GM23338 (cell line): ENCODE results near the gene AQP12B. TPM values are rescaled to one million over a fixed set of nuclear protein-coding genes. Genes with fewer than 3 reads are reported as not detected.

Experiments used
- ATAC-seq: fragments of 200-7000 bp; cut with Tn5 transposase; 3 replicates; pipeline ENCODE4 v1.9.1; 2020
- DNase-seq: peaks from one replicate; pipeline ENCODE4 v3.0.0-alpha.2; 2015; ENCODE audit warnings: low spot score
- H2AFZ ChIP-seq: fragments of 200-600 bp; sonication (generic); 2 replicates; pipeline ENCODE4 v1.8.0; 2016; ENCODE audit warnings: antibody characterized with exemption, mild to moderate bottlenecking, moderate library complexity
- H3F3A ChIP-seq: fragments of 200-600 bp; sonication (generic); replicated peaks from 2 replicates; pipeline ENCODE4 v1.8.0; 2017; ENCODE audit warnings: antibody characterized with exemption, mixed run types, low read depth
- H3K27ac ChIP-seq: fragments of 200-600 bp; sonication (generic); 2 replicates; pipeline ENCODE4 v1.6.1; 2016; ENCODE audit warnings: low read depth
- H3K27me3 ChIP-seq: fragments of 200-600 bp; sonication (generic); 2 replicates; pipeline ENCODE4 v1.8.0; 2016; ENCODE audit warnings: mild to moderate bottlenecking, mixed run types, moderate library complexity; ENCODE audit not compliant: insufficient read depth
- H3K36me3 ChIP-seq: fragments of 200-600 bp; sonication (generic); 2 replicates; pipeline ENCODE4 v1.8.0; 2016; ENCODE audit warnings: mild to moderate bottlenecking; ENCODE audit not compliant: insufficient read depth
- H3K4me1 ChIP-seq: fragments of 200-600 bp; sonication (generic); 2 replicates; pipeline ENCODE4 v1.8.0; 2016; ENCODE audit warnings: mild to moderate bottlenecking, moderate library complexity; ENCODE audit not compliant: insufficient read depth
- H3K4me2 ChIP-seq: fragments of 200-600 bp; sonication (generic); 2 replicates; pipeline ENCODE4 v1.7.1; 2017; ENCODE audit warnings: mixed run types
- H3K4me3 ChIP-seq: fragments of 200-600 bp; sonication (generic); 2 replicates; pipeline ENCODE4 v1.6.1; 2016; ENCODE audit warnings: mixed run types
- H3K79me2 ChIP-seq: fragments of 200-600 bp; sonication (generic); replicated peaks from 2 replicates; pipeline ENCODE4 v1.8.0; 2017; ENCODE audit warnings: mild to moderate bottlenecking; ENCODE audit not compliant: insufficient read depth
- H3K9me2 ChIP-seq: fragments of 200-600 bp; sonication (generic); 2 replicates; pipeline ENCODE4 v1.8.0; 2017; ENCODE audit not compliant: insufficient read depth
- H4K20me1 ChIP-seq: fragments of 200-600 bp; sonication (generic); replicated peaks from 2 replicates; pipeline ENCODE4 v1.8.0; 2017; ENCODE audit warnings: mild to moderate bottlenecking; ENCODE audit not compliant: insufficient read depth
- H3K27ac Mint-ChIP-seq: 2 replicates; pipeline ENCODE4 v1.8.0; 2020; ENCODE audit warnings: inconsistent platforms, mild to moderate bottlenecking, moderate library complexity, mixed read lengths
- H3K27me3 Mint-ChIP-seq: 3 replicates; pipeline ENCODE4 v1.8.0; 2022; ENCODE audit warnings: low read depth, mild to moderate bottlenecking, moderate library complexity, mixed read lengths, inconsistent platforms; ENCODE audit not compliant: insufficient read depth, poor library complexity
- H3K36me3 Mint-ChIP-seq: 3 replicates; pipeline ENCODE4 v1.8.0; 2021; ENCODE audit warnings: low read depth, mild to moderate bottlenecking, inconsistent platforms, moderate library complexity, mixed read lengths
- H3K4me1 Mint-ChIP-seq: 3 replicates; pipeline ENCODE4 v1.8.0; 2020; ENCODE audit warnings: mild to moderate bottlenecking, inconsistent platforms, mixed read lengths
- H3K4me3 Mint-ChIP-seq: 3 replicates; pipeline ENCODE4 v1.8.0; 2021; ENCODE audit warnings: moderate library complexity, mild to moderate bottlenecking, inconsistent platforms, mixed read lengths
- H3K9me3 Mint-ChIP-seq: 3 replicates; pipeline ENCODE4 v1.8.0; 2020; ENCODE audit warnings: moderate library complexity, mild to moderate bottlenecking, inconsistent platforms, mixed read lengths
- CREB1 ChIP-seq: fragments of 250-450 bp; sonication (Bioruptor Pico); IDR thresholded peaks from 2 replicates; pipeline ENCODE4 v1.5.0; 2020; ENCODE audit warnings: low read depth, mild to moderate bottlenecking, moderate library complexity
- EZH2 ChIP-seq: fragments of 200-600 bp; sonication (generic); IDR thresholded peaks from one replicate; pipeline ENCODE4 v1.8.0; 2017; ENCODE audit warnings: antibody characterized with exemption, mild to moderate bottlenecking, low read depth; ENCODE audit not compliant: unreplicated experiment
- EZH2phosphoT487 ChIP-seq: fragments of 200-600 bp; sonication (generic); IDR thresholded peaks from one replicate; pipeline ENCODE4 v1.8.1; 2018; ENCODE audit warnings: antibody characterized with exemption; ENCODE audit not compliant: unreplicated experiment
- JUNB ChIP-seq: IDR thresholded peaks from one replicate; pipeline ENCODE4 v1.6.1; 2016; ENCODE audit warnings: antibody characterized with exemption; ENCODE audit not compliant: unreplicated experiment
- NANOG ChIP-seq: IDR thresholded peaks from 2 replicates; pipeline ENCODE4 v1.6.1; 2016; ENCODE audit warnings: antibody characterized with exemption, borderline replicate concordance
- POLR2AphosphoS5 ChIP-seq: IDR thresholded peaks from 2 replicates; pipeline ENCODE4 v1.6.1; 2016; ENCODE audit warnings: antibody characterized with exemption, low read depth
- STAT1 ChIP-seq: IDR thresholded peaks from one replicate; pipeline ENCODE4 v1.6.1; 2016; ENCODE audit warnings: antibody characterized with exemption; ENCODE audit not compliant: unreplicated experiment
- ZNF114 ChIP-seq: fragments of 250-450 bp; sonication (Bioruptor Pico); IDR thresholded peaks from 2 replicates; pipeline ENCODE4 v1.5.0; 2020; ENCODE audit warnings: mild to moderate bottlenecking, moderate library complexity
- ZNF331 ChIP-seq: fragments of 250-450 bp; sonication (Bioruptor Pico); IDR thresholded peaks from 2 replicates; pipeline ENCODE4 v1.5.0; 2020; ENCODE audit warnings: low read depth, mild to moderate bottlenecking, moderate library complexity
- polyA plus RNA-seq: library from polyadenylated mRNA; unstranded; fragments of >200 nt; fragmentation: Nextera tagmentation; extraction: Ambion mirVana; gene quantifications from 2 replicates; pipeline ENCODE4 v1.2.1, GENCODE V29; 2016
- total RNA-seq: library from RNA; depleted of rRNA; stranded (reverse); fragments of >200 nt; shearing (Covaris generic); gene quantifications from 2 replicates; pipeline ENCODE4 v1.2.3, GENCODE V29; 2014
- TF ChIP-seq, protein P1 (sequence below): IDR thresholded peaks from 2 replicates; pipeline ENCODE4 v1.6.1; 2016; ENCODE audit warnings: antibody characterized with exemption
- TF ChIP-seq, protein P2 (sequence below): IDR thresholded peaks from one replicate; pipeline ENCODE4 v1.6.1; 2018; ENCODE audit warnings: antibody characterized with exemption; ENCODE audit not compliant: unreplicated experiment
- TF ChIP-seq, protein P3 (sequence below), 2 experiments: fragments of 200-600 bp in 1 of 2; sonication (generic) in 1 of 2; conservative IDR thresholded peaks; 2 replicates each; pipeline versions ENCODE4 v1.5.1 to v1.6.1; 2016 to 2017; ENCODE audit warnings: antibody characterized with exemption in 2 of 2, low read depth in 2 of 2, mild to moderate bottlenecking in 2 of 2, moderate library complexity in 1 of 2
- TF ChIP-seq, protein P4 (sequence below): fragments of 250-450 bp; sonication (Bioruptor Pico); IDR thresholded peaks from 2 replicates; pipeline ENCODE4 v1.5.0; 2020; ENCODE audit warnings: mild to moderate bottlenecking, moderate library complexity

AQP12B gene
- total and polyA plus RNA-seq, 2 experiments from 2014 or later: not detected

DNA sequence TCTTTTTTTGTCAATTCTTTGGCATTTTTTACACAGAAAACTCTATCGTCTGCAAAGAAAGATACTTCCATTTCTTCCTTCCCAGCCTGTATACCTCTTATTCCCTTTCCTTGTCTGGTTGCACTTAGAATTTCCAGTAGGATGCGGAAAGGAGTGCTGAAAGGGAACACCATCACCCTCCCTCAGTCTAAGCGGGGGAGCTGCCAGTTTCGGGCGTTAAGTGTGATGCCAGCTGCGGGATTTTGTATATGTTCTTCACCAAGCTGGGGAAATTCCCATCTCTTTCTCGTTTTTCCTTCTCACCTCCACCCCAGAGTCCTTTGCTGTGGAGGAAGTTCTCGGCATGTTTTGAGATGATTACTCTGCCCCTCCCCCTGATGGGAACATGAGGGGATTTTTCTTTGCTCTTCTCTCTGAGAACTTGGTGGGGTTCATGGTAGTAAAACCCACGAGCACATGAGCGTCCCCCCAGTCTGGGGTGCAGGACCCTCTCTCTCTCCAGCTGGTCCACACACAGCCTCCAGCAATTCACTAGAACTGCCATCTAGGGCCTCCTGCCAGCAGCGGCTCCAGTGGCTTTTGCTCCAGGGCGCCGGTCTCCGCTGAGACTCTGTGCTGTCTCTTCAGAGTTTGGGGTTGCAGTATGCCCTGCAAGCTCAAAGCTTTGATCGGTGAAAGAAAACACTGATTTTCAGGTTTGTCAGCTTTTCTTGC is 24.5 kb upstream of the AQP12B start:
- Histone ChIP-seq H3K4me3 (no peak overlapping the region), H3K27ac (no peak overlapping the region), H4K20me1 (no peaks in the 10 kb centered on the region; the same call in 1 of the 2 replicates), H3K4me2 (no peak overlapping the region), H3F3A (no peaks in the 10 kb centered on the region), H3K4me1 (no peaks in the 10 kb centered on the region), H3K9me2 (no peaks in the 10 kb centered on the region), H3K79me2 (no peaks in the 10 kb centered on the region), H3K36me3 (no peaks in the 10 kb centered on the region), H2AFZ (no peak overlapping the region), H3K27me3 (no peaks in the 10 kb centered on the region)
- no peak for TF ChIP-seq NANOG
- no peak for TF ChIP-seq EZH2
- no peak for TF ChIP-seq POLR2AphosphoS5
- TF ChIP-seq, protein P1, sequence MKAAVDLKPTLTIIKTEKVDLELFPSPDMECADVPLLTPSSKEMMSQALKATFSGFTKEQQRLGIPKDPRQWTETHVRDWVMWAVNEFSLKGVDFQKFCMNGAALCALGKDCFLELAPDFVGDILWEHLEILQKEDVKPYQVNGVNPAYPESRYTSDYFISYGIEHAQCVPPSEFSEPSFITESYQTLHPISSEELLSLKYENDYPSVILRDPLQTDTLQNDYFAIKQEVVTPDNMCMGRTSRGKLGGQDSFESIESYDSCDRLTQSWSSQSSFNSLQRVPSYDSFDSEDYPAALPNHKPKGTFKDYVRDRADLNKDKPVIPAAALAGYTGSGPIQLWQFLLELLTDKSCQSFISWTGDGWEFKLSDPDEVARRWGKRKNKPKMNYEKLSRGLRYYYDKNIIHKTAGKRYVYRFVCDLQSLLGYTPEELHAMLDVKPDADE: no peak
- no peak for TF ChIP-seq JUNB
- TF ChIP-seq EZH2phosphoT487: no peak
- no peak for TF ChIP-seq ZNF331 (CRISPR knock-in tag)
- no peak for TF ChIP-seq STAT1
- no peak for TF ChIP-seq ZNF114 (CRISPR knock-in tag)
- TF ChIP-seq CREB1 (CRISPR knock-in tag): no peak
- TF ChIP-seq, protein P2, sequence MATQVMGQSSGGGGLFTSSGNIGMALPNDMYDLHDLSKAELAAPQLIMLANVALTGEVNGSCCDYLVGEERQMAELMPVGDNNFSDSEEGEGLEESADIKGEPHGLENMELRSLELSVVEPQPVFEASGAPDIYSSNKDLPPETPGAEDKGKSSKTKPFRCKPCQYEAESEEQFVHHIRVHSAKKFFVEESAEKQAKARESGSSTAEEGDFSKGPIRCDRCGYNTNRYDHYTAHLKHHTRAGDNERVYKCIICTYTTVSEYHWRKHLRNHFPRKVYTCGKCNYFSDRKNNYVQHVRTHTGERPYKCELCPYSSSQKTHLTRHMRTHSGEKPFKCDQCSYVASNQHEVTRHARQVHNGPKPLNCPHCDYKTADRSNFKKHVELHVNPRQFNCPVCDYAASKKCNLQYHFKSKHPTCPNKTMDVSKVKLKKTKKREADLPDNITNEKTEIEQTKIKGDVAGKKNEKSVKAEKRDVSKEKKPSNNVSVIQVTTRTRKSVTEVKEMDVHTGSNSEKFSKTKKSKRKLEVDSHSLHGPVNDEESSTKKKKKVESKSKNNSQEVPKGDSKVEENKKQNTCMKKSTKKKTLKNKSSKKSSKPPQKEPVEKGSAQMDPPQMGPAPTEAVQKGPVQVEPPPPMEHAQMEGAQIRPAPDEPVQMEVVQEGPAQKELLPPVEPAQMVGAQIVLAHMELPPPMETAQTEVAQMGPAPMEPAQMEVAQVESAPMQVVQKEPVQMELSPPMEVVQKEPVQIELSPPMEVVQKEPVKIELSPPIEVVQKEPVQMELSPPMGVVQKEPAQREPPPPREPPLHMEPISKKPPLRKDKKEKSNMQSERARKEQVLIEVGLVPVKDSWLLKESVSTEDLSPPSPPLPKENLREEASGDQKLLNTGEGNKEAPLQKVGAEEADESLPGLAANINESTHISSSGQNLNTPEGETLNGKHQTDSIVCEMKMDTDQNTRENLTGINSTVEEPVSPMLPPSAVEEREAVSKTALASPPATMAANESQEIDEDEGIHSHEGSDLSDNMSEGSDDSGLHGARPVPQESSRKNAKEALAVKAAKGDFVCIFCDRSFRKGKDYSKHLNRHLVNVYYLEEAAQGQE: no peak
- TF ChIP-seq, protein P3, sequence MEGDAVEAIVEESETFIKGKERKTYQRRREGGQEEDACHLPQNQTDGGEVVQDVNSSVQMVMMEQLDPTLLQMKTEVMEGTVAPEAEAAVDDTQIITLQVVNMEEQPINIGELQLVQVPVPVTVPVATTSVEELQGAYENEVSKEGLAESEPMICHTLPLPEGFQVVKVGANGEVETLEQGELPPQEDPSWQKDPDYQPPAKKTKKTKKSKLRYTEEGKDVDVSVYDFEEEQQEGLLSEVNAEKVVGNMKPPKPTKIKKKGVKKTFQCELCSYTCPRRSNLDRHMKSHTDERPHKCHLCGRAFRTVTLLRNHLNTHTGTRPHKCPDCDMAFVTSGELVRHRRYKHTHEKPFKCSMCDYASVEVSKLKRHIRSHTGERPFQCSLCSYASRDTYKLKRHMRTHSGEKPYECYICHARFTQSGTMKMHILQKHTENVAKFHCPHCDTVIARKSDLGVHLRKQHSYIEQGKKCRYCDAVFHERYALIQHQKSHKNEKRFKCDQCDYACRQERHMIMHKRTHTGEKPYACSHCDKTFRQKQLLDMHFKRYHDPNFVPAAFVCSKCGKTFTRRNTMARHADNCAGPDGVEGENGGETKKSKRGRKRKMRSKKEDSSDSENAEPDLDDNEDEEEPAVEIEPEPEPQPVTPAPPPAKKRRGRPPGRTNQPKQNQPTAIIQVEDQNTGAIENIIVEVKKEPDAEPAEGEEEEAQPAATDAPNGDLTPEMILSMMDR (conservative IDR thresholded peaks at IDR 0.05; ENCODE audit: low read depth in 2 of 2): no peak
- TF ChIP-seq, protein P4, sequence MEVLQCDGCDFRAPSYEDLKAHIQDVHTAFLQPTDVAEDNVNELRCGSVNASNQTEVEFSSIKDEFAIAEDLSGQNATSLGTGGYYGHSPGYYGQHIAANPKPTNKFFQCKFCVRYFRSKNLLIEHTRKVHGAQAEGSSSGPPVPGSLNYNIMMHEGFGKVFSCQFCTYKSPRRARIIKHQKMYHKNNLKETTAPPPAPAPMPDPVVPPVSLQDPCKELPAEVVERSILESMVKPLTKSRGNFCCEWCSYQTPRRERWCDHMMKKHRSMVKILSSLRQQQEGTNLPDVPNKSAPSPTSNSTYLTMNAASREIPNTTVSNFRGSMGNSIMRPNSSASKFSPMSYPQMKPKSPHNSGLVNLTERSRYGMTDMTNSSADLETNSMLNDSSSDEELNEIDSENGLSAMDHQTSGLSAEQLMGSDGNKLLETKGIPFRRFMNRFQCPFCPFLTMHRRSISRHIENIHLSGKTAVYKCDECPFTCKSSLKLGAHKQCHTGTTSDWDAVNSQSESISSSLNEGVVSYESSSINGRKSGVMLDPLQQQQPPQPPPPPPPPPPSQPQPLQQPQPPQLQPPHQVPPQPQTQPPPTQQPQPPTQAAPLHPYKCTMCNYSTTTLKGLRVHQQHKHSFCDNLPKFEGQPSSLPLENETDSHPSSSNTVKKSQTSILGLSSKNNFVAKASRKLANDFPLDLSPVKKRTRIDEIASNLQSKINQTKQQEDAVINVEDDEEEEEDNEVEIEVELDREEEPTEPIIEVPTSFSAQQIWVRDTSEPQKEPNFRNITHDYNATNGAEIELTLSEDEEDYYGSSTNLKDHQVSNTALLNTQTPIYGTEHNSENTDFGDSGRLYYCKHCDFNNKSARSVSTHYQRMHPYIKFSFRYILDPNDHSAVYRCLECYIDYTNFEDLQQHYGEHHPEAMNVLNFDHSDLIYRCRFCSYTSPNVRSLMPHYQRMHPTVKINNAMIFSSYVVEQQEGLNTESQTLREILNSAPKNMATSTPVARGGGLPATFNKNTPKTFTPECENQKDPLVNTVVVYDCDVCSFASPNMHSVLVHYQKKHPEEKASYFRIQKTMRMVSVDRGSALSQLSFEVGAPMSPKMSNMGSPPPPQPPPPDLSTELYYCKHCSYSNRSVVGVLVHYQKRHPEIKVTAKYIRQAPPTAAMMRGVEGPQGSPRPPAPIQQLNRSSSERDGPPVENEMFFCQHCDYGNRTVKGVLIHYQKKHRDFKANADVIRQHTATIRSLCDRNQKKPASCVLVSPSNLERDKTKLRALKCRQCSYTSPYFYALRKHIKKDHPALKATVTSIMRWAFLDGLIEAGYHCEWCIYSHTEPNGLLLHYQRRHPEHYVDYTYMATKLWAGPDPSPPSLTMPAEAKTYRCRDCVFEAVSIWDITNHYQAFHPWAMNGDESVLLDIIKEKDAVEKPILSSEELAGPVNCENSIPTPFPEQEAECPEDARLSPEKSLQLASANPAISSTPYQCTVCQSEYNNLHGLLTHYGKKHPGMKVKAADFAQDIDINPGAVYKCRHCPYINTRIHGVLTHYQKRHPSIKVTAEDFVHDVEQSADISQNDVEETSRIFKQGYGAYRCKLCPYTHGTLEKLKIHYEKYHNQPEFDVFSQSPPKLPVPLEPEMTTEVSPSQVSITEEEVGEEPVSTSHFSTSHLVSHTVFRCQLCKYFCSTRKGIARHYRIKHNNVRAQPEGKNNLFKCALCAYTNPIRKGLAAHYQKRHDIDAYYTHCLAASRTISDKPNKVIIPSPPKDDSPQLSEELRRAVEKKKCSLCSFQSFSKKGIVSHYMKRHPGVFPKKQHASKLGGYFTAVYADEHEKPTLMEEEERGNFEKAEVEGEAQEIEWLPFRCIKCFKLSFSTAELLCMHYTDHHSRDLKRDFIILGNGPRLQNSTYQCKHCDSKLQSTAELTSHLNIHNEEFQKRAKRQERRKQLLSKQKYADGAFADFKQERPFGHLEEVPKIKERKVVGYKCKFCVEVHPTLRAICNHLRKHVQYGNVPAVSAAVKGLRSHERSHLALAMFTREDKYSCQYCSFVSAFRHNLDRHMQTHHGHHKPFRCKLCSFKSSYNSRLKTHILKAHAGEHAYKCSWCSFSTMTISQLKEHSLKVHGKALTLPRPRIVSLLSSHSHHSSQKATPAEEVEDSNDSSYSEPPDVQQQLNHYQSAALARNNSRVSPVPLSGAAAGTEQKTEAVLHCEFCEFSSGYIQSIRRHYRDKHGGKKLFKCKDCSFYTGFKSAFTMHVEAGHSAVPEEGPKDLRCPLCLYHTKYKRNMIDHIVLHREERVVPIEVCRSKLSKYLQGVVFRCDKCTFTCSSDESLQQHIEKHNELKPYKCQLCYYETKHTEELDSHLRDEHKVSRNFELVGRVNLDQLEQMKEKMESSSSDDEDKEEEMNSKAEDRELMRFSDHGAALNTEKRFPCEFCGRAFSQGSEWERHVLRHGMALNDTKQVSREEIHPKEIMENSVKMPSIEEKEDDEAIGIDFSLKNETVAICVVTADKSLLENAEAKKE (CRISPR knock-in tag): no peak
- Mint-ChIP-seq H3K4me1 (peaks cover 3% of the 10 kb centered on the region; the same call in 1 of the 3 replicates), H3K27me3 (peaks cover 26% of the 10 kb centered on the region), H3K4me3 (no peak overlapping the region), H3K36me3 (no peaks in the 10 kb centered on the region), H3K27ac (no peak overlapping the region), H3K9me3 (no peaks in the 10 kb centered on the region)
- ATAC-seq (no peak), DNase-seq (no peak)
